GM12892 (cell line): ENCODE data around the gene RAB20.
"Not testable (repeated sequence)": the region's sequence is repeated elsewhere in the genome, so short reads cannot be mapped to it uniquely, and the experiment has no call there.

Experiments used
- DNase-seq: peaks from one replicate; pipeline ENCODE4 v3.0.0; 2011; ENCODE audit not compliant: insufficient read length
- FAIRE-seq: peaks from 2 replicates; lab custom pipeline; 2011; peaks lifted over from hg19 to GRCh38; lab: Jason Lieb, UNC
- POLR2A ChIP-seq: IDR thresholded peaks from 2 replicates; pipeline ENCODE4 v1.6.1; 2011; ENCODE audit warnings: low read depth, low read length, control low read depth
- POLR2AphosphoS5 ChIP-seq: IDR thresholded peaks from 2 replicates; pipeline ENCODE4 v1.6.1; 2011; ENCODE audit warnings: low read depth, low read length, control low read depth
- TAF1 ChIP-seq: IDR thresholded peaks from 2 replicates; pipeline ENCODE4 v1.6.1; 2011; ENCODE audit warnings: low read depth, mild to moderate bottlenecking, control low read depth, low read length, borderline replicate concordance

RAB20 gene

GRCh38 chr13:110533771-110534670 is 27.5 kb downstream of the RAB20 start:
- FAIRE-seq (no peak), DNase-seq (no peak)
- TF ChIP-seq POLR2A (no peak), POLR2AphosphoS5 (no peak), TAF1 (no peak)

GRCh38 chr13:110532258-110532657 is 29.3 kb downstream of the RAB20 start:
- FAIRE-seq, DNase-seq: not testable (repeated sequence)

DNA sequence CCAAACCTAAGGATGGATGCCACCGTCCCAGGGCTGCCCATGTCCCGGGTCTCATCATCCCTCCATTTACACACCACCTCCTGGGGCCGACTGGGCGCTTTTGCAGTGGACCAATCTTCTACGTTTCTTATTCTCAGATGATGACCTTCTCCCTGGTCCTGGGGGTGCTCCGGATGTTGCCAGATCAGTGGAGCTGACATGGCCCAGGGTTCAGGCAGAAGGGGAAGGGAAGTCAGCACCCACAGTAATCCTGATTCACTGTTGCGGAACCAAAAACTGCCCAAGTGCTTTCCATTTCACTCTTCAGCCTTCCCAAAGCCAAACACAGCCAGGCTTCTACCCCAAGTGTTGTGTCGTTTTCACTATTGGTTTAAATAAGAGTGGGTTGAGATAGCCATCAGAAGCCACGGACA is 29.8 kb downstream of the RAB20 start:
- FAIRE-seq (no peak), DNase-seq (no peak)
- no peak for TF ChIP-seq TAF1
- TF ChIP-seq POLR2AphosphoS5 = no peak
- TF ChIP-seq POLR2A = no peak

GRCh38 chr13:110531100-110531499 is 30.4 kb downstream of the RAB20 start:
- FAIRE-seq (no peak), DNase-seq (no peak)
- no peak for TF ChIP-seq POLR2A

DNA sequence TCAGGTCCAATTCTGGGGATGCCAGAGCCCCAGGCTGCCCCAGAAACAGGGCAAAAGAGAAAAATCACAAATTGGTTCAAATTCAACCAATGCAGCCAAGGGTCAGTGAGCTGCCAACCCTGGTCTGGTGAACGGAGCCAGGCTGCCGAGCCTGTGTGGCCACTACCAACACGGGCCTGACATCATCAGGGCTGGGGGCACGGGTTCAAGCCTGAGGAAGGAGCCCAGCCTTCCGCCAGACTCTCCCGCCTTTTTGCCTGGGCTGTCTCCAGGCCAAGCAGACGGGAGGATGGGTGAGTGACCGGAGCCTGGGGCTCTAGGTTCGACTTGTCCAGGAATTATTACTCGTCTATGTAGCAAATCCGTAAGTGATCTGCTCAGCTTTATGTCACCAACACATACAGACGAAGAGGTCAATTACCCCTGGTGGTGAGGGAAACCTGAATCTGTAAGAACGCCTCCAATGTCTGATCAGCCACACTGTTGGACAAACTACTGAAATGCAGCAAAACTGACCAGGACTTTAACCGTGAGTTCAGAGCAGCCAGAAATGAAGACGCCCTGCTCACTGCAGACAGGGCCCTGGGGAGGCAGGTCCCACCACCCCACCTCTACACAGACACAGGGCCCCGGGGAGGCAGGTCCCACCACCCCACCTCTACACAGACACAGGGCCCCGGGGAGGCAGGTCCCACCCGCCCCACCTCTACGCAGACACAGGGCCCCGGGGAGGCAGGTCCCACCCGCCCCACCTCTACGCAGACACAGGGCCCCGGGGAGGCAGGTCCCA is 31.8 kb downstream of the RAB20 start:
- FAIRE-seq (no peak), DNase-seq (no peak)
- TF ChIP-seq POLR2AphosphoS5 (no peak), POLR2A (no peak), TAF1 (no peak)

DNA sequence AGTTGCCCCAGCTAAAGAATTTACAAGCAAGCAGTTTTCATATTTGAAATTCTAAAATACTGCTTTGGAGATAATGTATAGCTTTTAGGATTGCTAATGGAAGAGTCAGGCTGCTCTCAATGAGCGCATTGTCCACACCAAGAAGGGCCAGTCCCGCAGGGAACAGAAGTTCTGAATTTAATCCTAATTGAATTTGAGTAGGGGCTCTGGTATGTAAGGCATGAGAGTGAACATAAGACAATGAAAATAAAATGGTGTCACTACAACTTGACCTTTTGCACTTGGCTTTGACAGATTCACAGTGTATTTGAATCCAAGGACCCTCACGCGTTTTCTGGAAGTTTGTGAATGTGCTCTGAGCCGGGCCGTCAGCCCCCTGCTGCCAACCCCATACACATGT is 32.6 kb downstream of the RAB20 start:
- DNase-seq (no peak), FAIRE-seq (no peak)
- TF ChIP-seq POLR2A (no peak), POLR2AphosphoS5 (no peak), TAF1 (no peak)

DNA sequence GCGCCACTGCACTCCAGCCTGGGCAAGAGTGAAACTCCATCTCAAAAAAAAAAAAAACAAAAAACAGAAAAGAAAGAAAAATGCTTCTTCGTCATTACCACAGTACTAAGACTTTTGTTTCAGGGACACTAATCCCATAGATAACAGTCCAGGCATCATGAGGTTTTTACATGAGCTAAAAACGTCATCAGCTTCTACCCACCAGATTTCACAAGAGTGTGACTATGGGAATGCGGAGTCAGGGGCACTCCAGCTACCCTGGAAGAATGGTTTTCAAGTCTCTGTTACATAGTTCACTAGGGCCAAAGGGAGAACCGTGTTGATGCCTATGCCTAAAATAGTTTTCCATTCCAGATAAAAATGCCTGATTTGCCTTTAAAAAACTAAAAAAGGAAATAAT is 33.2 kb downstream of the RAB20 start:
- no peak for FAIRE-seq
- no peak for DNase-seq
- TF ChIP-seq POLR2A (no peak), POLR2AphosphoS5 (no peak), TAF1 (no peak)

DNA sequence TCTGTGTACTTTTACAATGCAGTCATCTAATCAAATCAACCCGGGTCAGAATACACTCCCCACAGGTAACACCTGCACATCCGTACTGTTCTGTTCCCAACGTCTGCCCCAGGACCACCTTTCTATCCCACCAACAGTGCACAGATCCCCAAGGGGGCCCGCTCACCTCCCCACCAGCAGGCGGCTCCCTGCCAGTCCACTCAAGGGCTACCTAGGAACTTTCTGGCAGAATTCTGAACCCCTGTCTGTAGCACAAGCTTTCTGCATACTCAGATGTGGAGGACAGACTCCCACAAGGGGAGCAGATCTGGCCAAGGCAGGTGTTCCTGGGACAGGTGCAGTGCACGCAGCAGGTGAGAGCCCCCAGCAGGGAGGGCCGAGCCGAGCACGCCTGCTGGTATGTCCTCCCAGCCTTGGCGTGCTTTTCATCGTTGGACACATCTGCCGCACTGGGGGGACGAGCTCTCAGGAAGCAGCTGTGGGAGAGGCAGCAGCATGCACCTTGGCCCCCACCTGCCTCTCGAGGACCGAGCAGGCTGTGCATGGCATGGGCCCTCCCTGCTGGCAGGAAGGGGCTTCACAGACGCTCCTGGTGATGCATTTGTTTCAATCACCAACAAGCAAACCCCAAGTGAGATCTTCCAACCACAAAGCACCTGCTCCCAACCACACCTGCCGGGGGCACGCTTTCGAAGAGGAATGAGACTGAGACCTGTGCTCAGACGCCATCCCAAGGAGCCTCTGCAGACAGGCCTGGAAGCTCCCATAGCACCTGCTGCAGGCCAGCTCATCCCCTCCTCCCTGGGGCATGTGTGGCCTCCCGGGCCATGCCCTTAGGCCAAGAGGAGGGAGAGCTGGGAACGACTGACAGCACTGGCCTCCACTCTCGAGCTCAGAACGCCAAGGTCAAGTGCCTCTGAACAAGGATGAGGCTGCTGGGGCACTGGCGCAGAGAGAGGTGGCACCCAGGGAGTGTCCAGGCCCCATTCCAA is 35.9 kb downstream of the RAB20 start:
- TF ChIP-seq POLR2AphosphoS5 (no peak; the same call in 1 of the 2 replicates), TAF1 (no peak), POLR2A (no peak)
- peak; percentile 48 for DNase-seq
- FAIRE-seq = peak; percentile 46

DNA sequence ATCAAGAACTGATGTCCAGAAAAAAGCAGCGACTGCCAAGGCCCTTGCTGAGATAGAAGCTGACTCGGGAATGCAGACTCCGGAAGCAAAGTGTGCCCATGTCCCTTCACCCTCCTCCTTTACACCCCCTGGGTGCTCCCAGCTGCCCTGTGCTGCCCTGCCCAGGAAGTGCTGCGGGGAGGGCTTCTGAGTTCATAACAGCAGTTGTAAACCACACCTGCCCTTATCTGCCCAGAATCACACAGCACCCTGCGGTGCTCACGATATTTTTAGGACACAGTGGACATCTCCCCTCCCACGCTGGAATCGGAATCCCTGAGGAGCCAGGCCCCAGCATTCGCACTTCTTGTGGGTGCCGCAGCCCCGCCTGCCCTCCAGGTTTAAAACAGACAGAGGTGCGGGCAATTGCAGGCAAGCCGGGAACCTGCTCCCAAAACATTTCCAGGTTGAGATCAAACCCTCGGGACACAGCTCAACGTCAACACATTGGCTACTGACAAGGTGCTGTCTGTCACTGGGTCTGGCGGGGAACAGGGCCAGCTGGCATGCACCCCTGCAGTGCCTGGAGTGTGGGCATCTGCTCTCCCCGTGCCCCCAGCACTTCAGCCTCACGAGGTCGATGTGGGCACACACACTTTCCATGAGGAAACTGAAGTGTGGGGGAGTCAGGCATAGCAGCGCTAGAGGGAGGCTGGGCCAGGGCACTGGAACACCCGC is 36.8 kb downstream of the RAB20 start:
- FAIRE-seq (no peak), DNase-seq (no peak)
- no peak for TF ChIP-seq POLR2AphosphoS5
- TF ChIP-seq POLR2A = no peak
- TF ChIP-seq TAF1 = no peak

DNA sequence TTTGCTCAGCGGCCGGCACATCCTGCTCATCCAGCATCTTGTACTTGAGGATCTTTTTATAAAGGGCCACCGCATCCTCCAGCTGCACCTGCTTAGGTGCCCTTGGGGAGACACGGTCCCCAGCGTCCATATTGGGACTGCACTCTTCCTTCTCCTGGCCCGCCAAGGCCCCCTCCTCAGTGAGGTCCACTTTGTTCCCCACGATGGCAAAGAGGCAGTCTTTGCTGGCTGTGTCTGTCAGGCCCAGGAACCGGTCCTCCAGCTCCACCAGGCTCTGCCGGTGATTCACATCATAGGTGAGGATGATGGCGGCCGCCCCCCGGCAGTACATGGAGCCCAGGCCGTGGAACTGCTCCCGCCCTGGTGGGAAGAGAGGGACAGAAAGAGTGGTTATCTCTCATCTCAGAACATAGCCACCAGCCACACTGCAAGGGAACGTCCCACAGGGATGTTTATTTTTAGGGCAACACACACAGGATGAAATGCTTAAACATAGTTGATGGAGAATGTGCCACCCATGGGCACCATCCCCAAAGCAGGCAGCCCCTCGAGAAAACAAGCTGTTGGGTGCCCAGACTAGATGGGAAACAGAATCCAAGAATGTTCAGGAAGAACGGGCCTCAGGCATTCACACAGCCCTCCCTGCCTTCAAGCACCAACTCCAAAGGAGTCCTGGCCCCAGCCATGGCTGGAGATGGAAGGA is 37.5 kb downstream of the RAB20 start:
- FAIRE-seq = no peak
- DNase-seq = no peak
- TF ChIP-seq POLR2A = no peak
- TF ChIP-seq POLR2AphosphoS5 = no peak
- no peak for TF ChIP-seq TAF1
